Nephron (organoid): ENCODE data around the gene SGTB.

Experiments
- H3K27ac Mint-ChIP-seq, 3 experiments: 2 replicates each; pipeline ENCODE4 v1.8.0; 2020; ENCODE audit warnings: mixed read lengths in 3 of 3, mild to moderate bottlenecking in 2 of 3, moderate library complexity in 1 of 3
- H3K27me3 Mint-ChIP-seq: 2 replicates; pipeline ENCODE4 v1.8.0; 2021; ENCODE audit warnings: low read depth, mild to moderate bottlenecking, moderate library complexity, mixed read lengths
- H3K36me3 Mint-ChIP-seq: 2 replicates; pipeline ENCODE4 v1.8.0; 2020; ENCODE audit warnings: low read depth, mixed read lengths
- H3K4me1 Mint-ChIP-seq: 2 replicates; pipeline ENCODE4 v1.8.0; 2020; ENCODE audit warnings: mixed read lengths
- H3K4me3 Mint-ChIP-seq, 3 experiments: 2 replicates each; pipeline ENCODE4 v1.8.0; 2020; ENCODE audit warnings: mild to moderate bottlenecking in 3 of 3, mixed read lengths in 3 of 3, moderate library complexity in 2 of 3
- H3K9me3 Mint-ChIP-seq: 2 replicates; pipeline ENCODE4 v1.8.0; 2020; ENCODE audit warnings: mixed read lengths
- TF ChIP-seq, protein P1 (sequence below), 3 experiments: fragments of 200-600 bp; sonication (generic); IDR thresholded peaks; one replicate each; pipeline ENCODE4 v1.5.0; 2021; ENCODE audit warnings: antibody characterized with exemption in 3 of 3; ENCODE audit not compliant: unreplicated experiment in 3 of 3

SGTB gene

DNA sequence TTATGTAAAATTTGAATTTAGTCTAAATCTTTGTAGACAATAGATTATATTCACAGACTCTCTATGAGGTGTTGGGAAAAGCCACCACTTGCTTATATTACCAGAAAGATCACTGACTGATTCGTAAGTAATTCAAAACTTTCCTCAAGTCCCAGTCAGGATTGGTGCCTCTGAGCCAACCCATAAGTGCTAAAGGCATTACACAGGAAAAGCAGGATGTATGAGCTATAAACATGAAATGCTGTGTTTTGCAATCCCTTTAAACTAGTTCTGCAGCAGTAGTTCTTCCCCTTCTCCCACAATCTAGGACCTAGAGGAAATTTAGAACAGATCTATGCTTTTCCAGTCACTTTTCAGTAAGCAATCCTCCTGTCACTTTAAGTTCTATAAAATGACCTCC lies 49.1 kb downstream of the SGTB start:
- peaks cover 26% of the 10 kb centered on the region for H3K36me3 Mint-ChIP-seq
- no peak overlapping the region for H3K4me3 Mint-ChIP-seq
- no peaks in the 10 kb centered on the region for H3K4me1 Mint-ChIP-seq
- no peaks in the 10 kb centered on the region for H3K9me3 Mint-ChIP-seq
- no peaks in the 10 kb centered on the region for H3K27me3 Mint-ChIP-seq
- H3K27ac Mint-ChIP-seq: no peak overlapping the region
- TF ChIP-seq, protein P1, sequence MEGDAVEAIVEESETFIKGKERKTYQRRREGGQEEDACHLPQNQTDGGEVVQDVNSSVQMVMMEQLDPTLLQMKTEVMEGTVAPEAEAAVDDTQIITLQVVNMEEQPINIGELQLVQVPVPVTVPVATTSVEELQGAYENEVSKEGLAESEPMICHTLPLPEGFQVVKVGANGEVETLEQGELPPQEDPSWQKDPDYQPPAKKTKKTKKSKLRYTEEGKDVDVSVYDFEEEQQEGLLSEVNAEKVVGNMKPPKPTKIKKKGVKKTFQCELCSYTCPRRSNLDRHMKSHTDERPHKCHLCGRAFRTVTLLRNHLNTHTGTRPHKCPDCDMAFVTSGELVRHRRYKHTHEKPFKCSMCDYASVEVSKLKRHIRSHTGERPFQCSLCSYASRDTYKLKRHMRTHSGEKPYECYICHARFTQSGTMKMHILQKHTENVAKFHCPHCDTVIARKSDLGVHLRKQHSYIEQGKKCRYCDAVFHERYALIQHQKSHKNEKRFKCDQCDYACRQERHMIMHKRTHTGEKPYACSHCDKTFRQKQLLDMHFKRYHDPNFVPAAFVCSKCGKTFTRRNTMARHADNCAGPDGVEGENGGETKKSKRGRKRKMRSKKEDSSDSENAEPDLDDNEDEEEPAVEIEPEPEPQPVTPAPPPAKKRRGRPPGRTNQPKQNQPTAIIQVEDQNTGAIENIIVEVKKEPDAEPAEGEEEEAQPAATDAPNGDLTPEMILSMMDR (IDR thresholded peaks at IDR 0.05; ENCODE audit: unreplicated experiment in 3 of 3): no peak

DNA sequence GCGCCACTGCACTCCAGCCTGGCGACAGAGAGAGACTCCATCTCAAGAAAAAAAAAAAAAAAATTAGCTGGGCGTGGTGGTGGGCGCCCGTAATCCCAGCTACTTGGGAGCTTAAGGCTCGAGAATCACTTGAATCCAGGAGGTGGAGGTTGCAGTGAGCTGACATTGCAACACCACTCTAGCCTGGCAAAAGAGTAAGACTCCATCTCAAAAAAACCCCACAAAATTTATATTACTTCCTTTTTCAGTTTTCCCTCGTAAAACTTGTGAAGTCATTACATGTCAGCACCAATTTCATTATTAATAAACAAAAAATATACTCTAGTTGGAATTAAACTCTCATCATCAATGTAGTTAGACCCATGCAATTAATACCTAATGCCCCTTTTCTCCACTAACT lies 53.2 kb downstream of the SGTB start:
- TF ChIP-seq, protein P1 (IDR thresholded peaks at IDR 0.05; ENCODE audit: unreplicated experiment in 3 of 3): no peak
- H3K27ac Mint-ChIP-seq: no peak overlapping the region
- H3K4me1 Mint-ChIP-seq: peaks cover 8% of the 10 kb centered on the region
- no peaks in the 10 kb centered on the region for H3K36me3 Mint-ChIP-seq
- no peaks in the 10 kb centered on the region for H3K9me3 Mint-ChIP-seq
- no peak overlapping the region for H3K4me3 Mint-ChIP-seq
- H3K27me3 Mint-ChIP-seq: no peaks in the 10 kb centered on the region

DNA sequence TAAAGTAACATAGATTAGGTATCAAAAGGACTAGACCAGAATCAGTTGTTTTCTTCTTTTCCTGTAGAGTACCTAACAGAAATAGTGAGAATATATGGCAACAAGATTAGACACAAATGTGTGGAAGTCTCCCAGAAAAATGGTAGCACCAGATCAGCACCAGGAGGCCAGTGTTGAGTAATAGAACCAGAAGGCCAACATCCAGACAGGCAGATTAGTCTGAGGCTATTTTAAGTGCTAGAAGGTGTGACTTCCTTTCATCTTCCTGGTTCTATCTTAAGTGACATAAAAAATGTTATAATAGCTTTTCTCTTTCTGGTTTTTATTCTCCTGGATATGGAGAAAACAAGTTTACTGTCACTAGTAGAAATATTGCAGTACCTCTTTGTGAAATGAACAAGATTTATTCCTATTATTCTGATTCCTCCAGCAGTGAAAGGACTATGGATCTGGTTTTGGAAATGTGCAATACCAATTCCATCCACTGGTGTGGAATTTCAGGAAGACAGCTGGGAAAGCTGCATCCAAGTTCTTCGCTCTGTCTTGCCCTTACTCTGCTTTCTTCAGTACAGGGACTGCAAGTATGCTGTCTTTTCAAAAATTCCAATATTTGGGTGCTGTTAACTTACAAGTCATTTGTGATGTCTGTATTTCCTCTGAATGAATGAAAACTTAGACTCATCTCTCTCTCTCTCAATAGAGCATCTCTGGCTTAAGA lies 57.9 kb downstream of the SGTB start:
- no peaks in the 10 kb centered on the region for H3K27me3 Mint-ChIP-seq
- TF ChIP-seq, protein P1 (IDR thresholded peaks at IDR 0.05; ENCODE audit: unreplicated experiment in 3 of 3): peak; percentile 37 to 49 (median 38)
- peaks cover 10% of the 10 kb centered on the region for H3K4me1 Mint-ChIP-seq
- H3K4me3 Mint-ChIP-seq: no peak overlapping the region
- no peaks in the 10 kb centered on the region for H3K9me3 Mint-ChIP-seq
- peak overlapping the region in 1 of 3 experiments; percentile 0 for H3K27ac Mint-ChIP-seq
- peaks cover 20% of the 10 kb centered on the region for H3K36me3 Mint-ChIP-seq

DNA sequence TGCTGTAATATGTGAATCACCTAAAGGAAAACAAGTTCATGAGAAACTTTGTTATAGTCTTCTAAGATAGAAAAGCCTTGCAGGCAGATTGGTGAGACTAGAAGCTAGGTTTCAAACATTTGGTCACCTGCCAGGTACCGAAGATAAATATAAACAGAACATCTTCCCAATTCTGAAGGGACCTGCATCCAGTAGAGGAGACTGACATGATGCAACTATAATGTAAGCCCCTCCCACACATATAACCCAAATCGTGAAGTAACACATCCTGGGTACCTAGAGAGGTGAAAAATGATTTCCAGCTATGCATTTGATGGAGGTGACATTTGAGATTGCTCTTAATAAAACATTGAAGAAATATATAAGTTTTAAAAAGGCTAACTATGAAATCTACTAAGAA lies 67.2 kb downstream of the SGTB start:
- Mint-ChIP-seq H3K9me3 (no peaks in the 10 kb centered on the region), H3K27me3 (no peaks in the 10 kb centered on the region), H3K4me3 (no peak overlapping the region), H3K36me3 (peaks cover 23% of the 10 kb centered on the region), H3K4me1 (no peaks in the 10 kb centered on the region), H3K27ac (no peak overlapping the region)
- TF ChIP-seq, protein P1 (IDR thresholded peaks at IDR 0.05; ENCODE audit: unreplicated experiment in 3 of 3): no peak

DNA sequence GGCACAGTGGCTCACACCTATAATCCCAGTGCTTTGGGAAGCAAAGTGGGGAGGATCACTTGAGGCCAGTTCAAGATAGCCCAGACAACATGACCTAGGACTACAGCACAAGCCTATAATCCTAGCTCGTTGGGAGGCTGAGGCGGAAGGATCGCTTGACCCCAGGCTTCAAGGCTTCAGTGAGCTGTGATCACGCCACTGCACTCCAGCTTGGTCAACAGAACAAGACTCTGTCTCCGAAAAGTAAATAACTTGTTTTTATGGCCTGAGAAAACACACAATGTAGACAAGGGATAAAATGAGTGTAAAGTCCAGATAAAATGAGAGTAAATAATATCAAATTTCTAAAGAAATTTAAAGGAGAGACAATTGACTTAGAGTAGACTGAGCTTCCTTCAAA lies 70.8 kb downstream of the SGTB start:
- no peaks in the 10 kb centered on the region for H3K27me3 Mint-ChIP-seq
- H3K9me3 Mint-ChIP-seq: no peaks in the 10 kb centered on the region
- no peak overlapping the region for H3K27ac Mint-ChIP-seq
- TF ChIP-seq, protein P1 (IDR thresholded peaks at IDR 0.05; ENCODE audit: unreplicated experiment in 3 of 3): no peak
- H3K4me1 Mint-ChIP-seq: no peaks in the 10 kb centered on the region
- H3K36me3 Mint-ChIP-seq: peaks cover 27% of the 10 kb centered on the region
- H3K4me3 Mint-ChIP-seq: no peak overlapping the region

DNA sequence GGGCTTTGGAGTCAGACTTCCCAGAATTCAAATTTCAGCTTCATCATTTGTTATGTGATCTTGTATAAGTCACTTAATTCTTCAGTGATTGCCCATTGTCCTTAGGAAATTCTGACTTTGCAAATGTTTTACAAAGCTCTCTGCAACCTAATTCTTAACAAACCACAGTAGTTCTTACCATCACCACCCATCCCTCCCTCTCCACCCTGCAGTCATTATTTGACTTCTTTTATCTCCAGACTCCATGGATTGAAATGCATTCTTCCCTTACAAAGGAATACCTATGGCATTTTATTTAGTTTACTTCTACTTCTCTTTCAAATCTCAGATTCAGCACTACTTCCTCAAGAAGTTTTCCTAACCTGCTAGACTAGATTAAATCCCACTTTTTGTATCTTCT lies 74.0 kb downstream of the SGTB start:
- no peaks in the 10 kb centered on the region for H3K27me3 Mint-ChIP-seq
- TF ChIP-seq, protein P1 (IDR thresholded peaks at IDR 0.05; ENCODE audit: unreplicated experiment in 3 of 3): no peak
- no peak overlapping the region for H3K27ac Mint-ChIP-seq
- no peaks in the 10 kb centered on the region for H3K9me3 Mint-ChIP-seq
- H3K36me3 Mint-ChIP-seq: peaks cover 27% of the 10 kb centered on the region
- no peaks in the 10 kb centered on the region for H3K4me1 Mint-ChIP-seq
- no peak overlapping the region for H3K4me3 Mint-ChIP-seq
